HG03064 (cell line): Measurements from ENCODE around the gene OR51A7.
"Not testable (repeated sequence)": the region's sequence is repeated elsewhere in the genome, so short reads cannot be mapped to it uniquely, and the experiment has no call there.

Source experiments
- ATAC-seq: cut with Tn5 transposase; IDR thresholded peaks from one replicate; pipeline ENCODE4 v1.9.1; 2021; ENCODE audit warnings: low read depth; ENCODE audit not compliant: unreplicated experiment

The OR51A7 gene, protein sequence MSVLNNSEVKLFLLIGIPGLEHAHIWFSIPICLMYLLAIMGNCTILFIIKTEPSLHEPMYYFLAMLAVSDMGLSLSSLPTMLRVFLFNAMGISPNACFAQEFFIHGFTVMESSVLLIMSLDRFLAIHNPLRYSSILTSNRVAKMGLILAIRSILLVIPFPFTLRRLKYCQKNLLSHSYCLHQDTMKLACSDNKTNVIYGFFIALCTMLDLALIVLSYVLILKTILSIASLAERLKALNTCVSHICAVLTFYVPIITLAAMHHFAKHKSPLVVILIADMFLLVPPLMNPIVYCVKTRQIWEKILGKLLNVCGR

GRCh38 chr11:4903484-4903883 is at the start of gene OR51A7:
TSS of gene OR51A7 (plus strand) at chr11:4903783. CDS start at chr11:4907370, 3,587 bp downstream.
- ATAC-seq, result no peak

DNA sequence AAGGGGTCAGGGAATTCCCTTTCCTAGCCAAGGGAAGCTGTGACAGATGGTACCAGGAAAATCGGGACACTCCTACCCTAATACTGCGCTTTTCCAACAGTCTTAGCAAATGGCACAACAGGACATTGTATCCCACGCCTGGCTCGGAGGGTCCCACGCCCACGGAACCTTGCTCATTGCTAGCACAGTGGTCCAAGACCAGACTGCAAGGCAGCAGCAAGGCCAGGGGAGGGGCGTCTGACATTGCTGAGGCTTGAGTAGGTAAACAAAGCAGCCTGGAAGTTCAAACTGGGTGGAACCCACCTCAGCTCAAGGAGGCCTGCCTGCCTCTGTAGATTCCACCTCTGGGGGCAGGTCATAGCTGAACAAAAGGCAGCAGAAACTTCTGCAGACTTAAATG is 49.3 kb upstream of the OR51A7 start:
- ATAC-seq, result not testable (repeated sequence)

DNA sequence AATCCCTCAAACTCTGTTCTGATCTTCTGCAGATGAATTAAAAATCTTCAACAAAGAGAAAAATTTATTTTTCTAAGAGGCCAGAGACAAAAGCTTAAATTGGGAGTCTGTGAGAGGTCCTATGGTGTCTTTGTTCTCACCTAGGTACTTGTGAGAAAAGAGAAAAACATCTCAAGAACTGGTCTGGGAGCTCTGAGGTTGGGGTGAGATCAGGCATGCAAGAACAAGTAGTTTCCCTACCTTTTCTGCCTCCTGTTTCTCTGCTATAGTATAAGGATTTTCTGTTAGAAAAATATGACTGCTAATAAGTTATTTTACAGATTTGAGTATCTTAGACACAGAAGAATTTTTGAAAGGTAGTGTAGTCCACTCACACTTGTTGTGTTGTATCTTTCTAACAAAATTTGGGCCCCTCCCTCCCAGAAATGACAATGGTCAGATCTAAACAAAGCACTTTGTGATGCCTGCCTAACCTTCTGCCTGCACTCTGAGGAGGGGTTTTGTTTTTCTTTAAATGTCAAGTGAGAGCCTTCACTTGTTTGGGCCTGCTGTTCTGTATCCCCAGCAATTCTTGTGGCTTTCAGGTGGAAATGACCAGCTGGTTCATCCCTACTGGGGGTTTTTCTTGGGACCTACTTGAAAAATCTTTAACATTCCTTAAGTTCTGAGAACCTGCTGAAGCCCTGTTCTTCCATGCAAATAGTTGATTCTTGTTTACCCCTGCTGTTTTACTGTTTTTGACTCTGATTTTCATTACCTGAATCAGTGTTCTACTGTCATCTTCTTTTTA is 40.9 kb upstream of the OR51A7 start:
- no peak for ATAC-seq

DNA sequence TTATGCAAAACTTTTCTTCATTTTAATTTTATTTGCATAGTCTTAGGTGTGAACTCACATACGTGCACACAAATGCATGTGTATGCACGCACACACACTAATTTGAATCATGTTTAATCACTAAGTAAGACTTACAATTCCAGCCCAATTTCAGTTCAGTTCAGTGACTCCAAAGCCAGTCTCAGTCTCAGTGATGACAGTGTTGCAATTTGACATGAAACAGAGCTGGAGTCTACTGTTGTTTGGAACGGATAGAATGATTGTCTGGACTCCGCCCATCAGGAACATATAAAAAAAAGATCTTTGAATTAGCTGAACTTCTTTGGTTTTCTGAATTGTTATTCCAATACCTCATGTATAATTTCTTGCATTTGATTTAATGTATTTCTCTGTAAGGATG is 39.7 kb upstream of the OR51A7 start:
- no peak for ATAC-seq

GRCh38 chr11:4865855-4866254 is 37.7 kb upstream of the OR51A7 start:
- no peak for ATAC-seq

DNA sequence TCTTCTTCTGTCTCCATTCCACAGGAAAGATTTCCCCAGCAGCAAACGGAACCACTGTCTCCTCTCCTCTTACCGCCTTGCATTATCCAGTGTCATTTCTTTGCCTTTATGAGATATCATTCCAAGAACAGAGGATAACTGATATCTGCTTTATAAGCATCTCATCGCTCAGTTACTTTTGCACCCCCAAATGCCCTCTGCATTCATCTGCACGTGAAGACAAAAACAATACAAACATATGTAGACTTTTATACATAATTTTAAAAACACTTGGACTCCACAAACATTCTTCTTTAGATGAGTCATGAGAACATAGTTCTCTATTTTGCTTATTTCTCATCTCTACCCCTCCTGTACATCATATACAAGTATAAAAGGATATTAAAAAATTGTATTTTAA is 22.4 kb upstream of the OR51A7 start:
- no peak for ATAC-seq

DNA sequence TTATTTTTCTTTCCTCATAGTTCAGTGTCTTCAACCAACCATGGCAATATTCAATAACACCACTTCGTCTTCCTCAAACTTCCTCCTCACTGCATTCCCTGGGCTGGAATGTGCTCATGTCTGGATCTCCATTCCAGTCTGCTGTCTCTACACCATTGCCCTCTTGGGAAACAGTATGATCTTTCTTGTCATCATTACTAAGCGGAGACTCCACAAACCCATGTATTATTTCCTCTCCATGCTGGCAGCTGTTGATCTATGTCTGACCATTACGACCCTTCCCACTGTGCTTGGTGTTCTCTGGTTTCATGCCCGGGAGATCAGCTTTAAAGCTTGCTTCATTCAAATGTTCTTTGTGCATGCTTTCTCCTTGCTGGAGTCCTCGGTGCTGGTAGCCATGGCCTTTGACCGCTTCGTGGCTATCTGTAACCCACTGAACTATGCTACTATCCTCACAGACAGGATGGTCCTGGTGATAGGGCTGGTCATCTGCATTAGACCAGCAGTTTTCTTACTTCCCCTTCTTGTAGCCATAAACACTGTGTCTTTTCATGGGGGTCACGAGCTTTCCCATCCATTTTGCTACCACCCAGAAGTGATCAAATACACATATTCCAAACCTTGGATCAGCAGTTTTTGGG is 21.6 kb upstream of the OR51A7 start, which contains the start of gene OR51T1:
Gene OR51T1, plus strand, starts transcription at position 41 of the 641 bp plus-strand sequence. Its CDS starts 0 bp downstream, at position 41.
- ATAC-seq, result no peak

DNA sequence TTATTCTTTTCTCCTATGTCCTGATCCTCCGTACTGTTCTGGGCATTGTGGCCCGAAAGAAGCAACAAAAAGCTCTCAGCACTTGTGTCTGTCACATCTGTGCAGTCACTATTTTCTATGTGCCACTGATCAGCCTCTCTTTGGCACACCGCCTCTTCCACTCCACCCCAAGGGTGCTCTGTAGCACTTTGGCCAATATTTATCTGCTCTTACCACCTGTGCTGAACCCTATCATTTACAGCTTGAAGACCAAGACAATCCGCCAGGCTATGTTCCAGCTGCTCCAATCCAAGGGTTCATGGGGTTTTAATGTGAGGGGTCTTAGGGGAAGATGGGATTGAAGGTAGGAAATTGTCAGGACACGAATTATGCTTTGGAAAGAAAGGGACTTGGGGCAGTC is 21.0 kb upstream of the OR51A7 start:
- no peak for ATAC-seq

DNA sequence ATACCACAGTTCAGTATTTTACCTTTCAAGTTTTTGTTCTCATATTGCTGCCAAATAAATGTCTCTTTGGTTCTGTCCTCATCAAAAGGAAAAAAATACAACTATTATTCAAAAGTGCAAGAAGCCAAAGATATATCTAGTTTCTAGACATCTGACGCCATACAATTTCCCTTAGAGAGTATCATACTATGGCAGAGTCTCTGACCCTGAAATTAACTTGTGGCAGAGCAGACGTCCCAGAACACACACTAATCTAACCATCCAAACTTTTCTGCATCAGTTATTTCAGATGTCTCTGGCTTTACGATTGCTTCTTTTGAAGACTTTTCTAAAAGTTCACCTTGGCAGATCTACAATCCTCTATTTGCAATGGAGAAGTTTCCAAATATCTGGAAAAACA is 19.2 kb upstream of the OR51A7 start:
- ATAC-seq, result no peak

DNA sequence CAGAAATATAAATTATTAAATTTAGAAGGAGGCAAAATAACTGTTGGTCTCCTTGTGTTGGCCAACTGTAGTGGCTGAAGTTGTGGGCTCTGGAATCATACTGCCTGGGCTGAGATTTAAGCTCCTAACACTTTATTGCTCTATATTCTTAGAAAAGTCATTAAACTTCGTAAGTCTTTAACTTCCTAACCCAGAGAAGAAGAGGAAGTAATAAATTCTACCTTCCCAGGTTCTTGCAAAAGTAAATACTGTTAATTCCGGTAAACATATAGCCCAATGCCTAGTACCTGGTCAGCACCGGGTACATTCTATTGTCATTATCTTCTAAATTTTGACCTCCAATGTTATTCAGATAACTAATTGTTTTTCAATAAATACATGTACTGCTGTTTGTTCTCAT is 17.4 kb upstream of the OR51A7 start:
- ATAC-seq, result no peak

DNA sequence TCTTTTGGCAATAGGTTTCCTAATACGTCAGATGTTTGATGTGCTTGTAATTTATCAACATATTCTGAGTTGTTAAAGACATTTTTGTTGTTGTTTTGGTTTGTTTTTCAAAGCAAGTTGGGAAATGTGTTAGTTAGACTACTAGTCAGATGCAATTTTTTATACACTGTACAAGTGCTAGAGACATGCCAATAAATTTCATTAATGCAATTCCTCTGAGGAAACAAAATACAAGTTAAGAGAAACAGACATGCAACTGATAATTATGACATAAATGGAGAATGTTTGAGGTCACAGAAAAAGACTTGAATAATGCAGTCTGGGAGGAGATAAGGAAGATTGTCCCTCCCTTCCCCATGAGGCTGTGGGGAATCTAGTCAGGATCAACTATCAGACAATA is 16.0 kb upstream of the OR51A7 start:
- no peak for ATAC-seq

DNA sequence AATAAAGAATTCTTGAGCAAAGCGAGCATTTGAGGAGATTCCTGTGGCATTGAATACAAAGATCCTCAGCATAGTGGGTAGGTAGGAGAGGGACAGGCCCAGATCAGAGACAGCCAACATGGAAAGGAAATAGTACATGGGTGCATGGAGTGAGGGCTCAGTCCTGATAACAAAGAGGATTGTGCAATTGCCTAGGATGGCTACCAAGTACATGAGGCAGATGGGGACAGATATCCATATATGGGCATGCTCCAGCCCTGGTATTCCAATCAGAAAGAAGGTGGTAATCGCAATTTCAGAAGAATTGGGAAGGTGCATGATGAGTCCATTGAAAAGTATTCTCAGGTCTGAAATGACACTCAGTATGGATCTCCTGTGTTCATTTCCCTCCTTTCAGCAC is 13.3 kb upstream of the OR51A7 start:
- no peak for ATAC-seq

GRCh38 chr11:4891996-4892640 is 11.5 kb upstream of the OR51A7 start:
- no peak for ATAC-seq

DNA sequence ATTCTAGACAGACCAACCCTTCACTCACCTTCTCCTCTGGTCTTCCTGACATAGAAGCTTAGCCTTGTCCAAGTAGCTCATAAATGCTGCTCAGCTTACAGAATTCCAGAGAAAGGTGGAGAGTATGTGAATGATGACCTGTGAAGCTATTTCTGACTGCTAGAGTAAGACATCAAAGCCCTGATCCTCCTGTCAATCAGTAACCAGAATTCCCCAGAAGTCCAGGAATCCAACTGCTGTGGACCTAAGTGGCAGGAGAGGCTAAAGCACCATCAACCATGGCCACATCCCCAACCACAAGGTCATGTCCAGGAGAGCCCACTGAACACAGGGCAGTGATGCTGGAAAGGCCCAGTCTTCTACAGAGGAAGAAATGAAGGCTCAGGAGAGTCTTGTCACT is 13.0 kb downstream of the OR51A7 start:
- ATAC-seq, result no peak

GRCh38 chr11:4919250-4919649 is 15.7 kb downstream of the OR51A7 start, which contains the start of gene OR51G2:
TSS of gene OR51G2 (minus strand) at chr11:4919350. CDS start at chr11:4915663, 3,687 bp downstream.
- ATAC-seq, result no peak

DNA sequence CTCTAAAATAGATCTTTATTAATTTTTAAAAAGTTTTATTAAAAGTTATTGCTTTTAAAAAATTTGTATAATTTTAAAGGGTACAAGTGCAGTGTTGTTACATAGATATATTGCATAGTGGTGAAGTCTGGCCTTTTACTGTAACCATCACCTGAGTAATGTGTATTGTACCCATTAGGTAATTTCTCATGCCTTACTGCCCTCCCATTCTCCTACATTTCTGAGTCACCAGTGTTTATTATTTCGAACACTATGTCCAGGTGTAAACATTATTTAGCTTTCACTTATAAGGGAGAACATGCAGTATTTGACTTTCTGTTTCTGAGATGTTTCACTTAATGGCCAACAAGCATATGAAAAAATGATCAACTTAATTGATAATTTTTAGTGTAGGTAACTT is 18.2 kb downstream of the OR51A7 start:
- ATAC-seq, result no peak

DNA sequence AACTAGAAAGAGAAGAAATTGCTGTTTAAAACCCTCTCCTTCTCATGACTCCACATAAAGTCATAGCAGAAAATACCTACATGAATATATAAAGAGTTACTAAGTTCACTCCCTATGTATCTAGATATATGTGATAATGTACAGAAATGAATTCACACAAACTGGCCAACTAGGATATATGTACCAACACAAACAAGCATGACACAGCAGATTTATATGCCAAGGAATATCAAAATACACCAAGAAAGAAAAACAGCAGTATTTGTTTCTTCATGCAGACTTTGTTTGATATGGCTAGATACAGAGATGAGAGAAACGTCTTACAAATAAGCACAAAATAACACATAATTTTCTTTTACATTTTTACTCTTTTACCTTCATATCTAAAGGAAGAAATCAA is 18.7 kb downstream of the OR51A7 start:
- ATAC-seq, result no peak

- ATAC-seq, result no peak
These were observed 20.7 kb downstream of the OR51A7 start, which contains the start of gene OR51G1 for GRCh38 chr11:4924239-4924638. TSS of gene OR51G1 (minus strand) at chr11:4924339. CDS start at chr11:4924339, 0 bp downstream.

DNA sequence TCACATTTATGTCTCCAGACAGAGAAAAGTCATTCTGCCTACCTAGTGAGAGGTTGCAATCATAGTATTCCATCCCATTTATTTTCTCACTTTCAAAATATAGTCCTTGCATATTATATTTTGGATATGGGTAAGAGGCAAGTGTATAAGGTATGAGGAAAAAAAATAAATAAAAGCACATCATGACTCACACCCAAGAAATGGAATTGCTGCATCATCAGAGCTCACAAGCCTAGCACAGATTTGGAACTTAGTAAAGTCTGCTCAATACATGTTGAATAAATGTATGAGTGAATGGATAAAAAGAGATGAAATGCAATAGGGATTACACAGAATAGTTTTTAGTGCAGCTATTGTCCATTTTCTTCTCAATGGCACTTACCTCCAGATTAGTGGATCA is 23.0 kb downstream of the OR51A7 start:
- no peak for ATAC-seq

DNA sequence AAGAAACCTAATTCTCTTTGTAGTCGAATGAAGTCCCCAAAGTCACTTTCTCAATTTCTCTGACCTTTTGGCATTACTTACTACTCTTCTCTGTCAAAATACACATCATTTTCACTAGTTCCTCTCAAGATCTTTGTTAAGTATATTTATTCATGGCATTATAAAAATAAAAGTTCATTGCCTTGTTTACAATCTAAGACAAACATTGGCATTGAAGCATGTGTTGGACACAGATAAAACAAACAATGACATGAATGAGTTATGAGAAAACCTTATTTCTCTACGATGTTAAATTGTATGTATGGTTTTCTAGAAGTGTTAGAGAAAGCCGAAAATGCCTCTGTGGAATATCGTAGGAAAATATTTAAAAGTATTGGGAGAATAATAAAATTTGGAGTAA is 29.2 kb downstream of the OR51A7 start:
- ATAC-seq, result no peak

DNA sequence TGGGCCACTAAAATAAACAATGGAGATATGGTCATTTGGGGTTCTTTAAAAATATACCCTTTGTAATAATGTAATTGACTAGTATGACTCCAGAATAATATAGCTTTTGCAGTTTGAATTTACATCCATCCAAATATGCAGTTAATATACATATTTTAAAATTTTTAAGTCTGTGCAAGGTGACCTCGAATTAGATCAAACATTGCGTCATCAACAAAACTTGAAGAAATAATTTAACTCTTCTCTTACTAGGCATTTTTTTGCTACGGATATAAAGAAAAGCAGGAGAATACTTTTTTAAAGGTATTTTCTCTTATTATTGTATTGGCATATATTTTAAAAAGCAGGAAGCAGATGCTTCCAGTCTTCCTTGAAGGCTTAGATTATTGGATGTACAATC is 33.2 kb downstream of the OR51A7 start:
- ATAC-seq, result no peak
